Prostate gland (tissue), 2 donors: ENCODE measurements around the gene POLR1C. TPM values are rescaled to one million over a fixed set of nuclear protein-coding genes. Genes with fewer than 3 reads are reported as not detected.

Experiments used
- DNase-seq: peaks from one replicate; pipeline ENCODE4 v3.0.0-alpha.2; 2019; ENCODE audit warnings: low spot score
- H3K27ac ChIP-seq, 2 donors: fragments of 200-600 bp; sonication (generic); 2 replicates each; pipeline ENCODE4 v1.5.1; 2017 to 2019
- H3K27me3 ChIP-seq: fragments of 200-600 bp; sonication (generic); replicated peaks from 2 replicates; pipeline ENCODE4 v1.5.1; 2019; ENCODE audit not compliant: insufficient read depth
- H3K36me3 ChIP-seq, 2 donors: fragments of 200-600 bp; sonication (generic); 1 replicate in 1 of 2; 2 replicates in 1 of 2; pipeline versions ENCODE4 v1.5.1 to v1.8.1; 2017 to 2019
- H3K4me1 ChIP-seq: fragments of 200-600 bp; sonication (generic); replicated peaks from 2 replicates; pipeline ENCODE4 v1.5.1; 2019
- H3K4me3 ChIP-seq, 2 donors: fragments of 200-600 bp; sonication (generic); 2 replicates each; pipeline ENCODE4 v1.5.1; 2017 to 2019
- H3K9me3 ChIP-seq: fragments of 200-600 bp; sonication (generic); 2 replicates; pipeline ENCODE4 v1.5.1; 2017
- POLR2A ChIP-seq: fragments of 450-650 bp; IDR thresholded peaks from one replicate; pipeline ENCODE4 v1.6.1; 2016; ENCODE audit warnings: antibody characterized with exemption, mild to moderate bottlenecking
- POLR2AphosphoS5 ChIP-seq: sonication (generic); formaldehyde crosslinking; IDR thresholded peaks from one replicate; pipeline ENCODE4 v1.6.1; 2017; ENCODE audit warnings: antibody characterized with exemption
- WGBS: methylation state at CpG from one replicate; pipeline ENCODE4 v1.1.5; 2018; 5-methylcytosine and 5-hydroxymethylcytosine counted together
- intact Hi-C: fragments of 100-400 bp; cut with DNase I; formaldehyde crosslinking; loops from one replicate; pipeline ENCODE4 v1.14.2; 2022
- total RNA-seq, 2 donors: library from RNA; depleted of rRNA; stranded (reverse); fragments of >200 nt; gene quantifications; one replicate each; pipeline ENCODE4 v1.1.0, GENCODE V29; 2016
- TF ChIP-seq, protein P1 (sequence below), 4 experiments: fragments of 200-600 bp in 2 of 4; fragments of 450-650 bp in 2 of 4; sonication (generic) in 2 of 4; IDR thresholded peaks; 1 replicate in 3 of 4; 2 replicates in 1 of 4; pipeline ENCODE4 v1.5.1; 2016 to 2019; ENCODE audit warnings: antibody characterized with exemption in 4 of 4, mild to moderate bottlenecking in 2 of 4, moderate library complexity in 2 of 4

The POLR1C gene
- total RNA-seq, 2 donors from 2014 or later: 24.4 to 37.2 TPM

DNA sequence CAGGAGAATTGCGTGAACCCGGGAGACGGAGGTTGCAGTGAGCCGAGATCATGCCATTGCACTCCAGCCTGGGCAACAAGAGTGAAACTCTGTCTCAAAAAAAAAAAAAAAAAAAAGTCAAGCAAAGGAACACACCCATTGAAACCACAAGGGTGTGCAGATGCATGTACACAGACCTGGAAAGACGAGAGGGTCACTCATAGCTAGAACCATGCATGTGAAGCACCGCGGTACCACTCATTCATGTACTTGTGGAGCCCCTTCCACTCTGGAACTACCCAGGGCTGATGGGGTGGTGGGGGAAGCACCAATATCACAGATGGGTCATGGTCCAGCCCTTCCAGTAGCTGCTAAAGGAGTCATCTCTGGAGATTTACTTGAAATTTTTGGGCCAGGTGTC, 46.9 kb upstream of the POLR1C start:
- 91% methylated on average over 7 of the region's 7 CpGs for WGBS
- no peak for DNase-seq
- Histone ChIP-seq H3K4me3 (no peak overlapping the region), H3K36me3 (no peaks in the 10 kb centered on the region), H3K4me1 (no peaks in the 10 kb centered on the region), H3K27ac (no peak overlapping the region), H3K27me3 (no peaks in the 10 kb centered on the region), H3K9me3 (no peaks in the 10 kb centered on the region)
- TF ChIP-seq POLR2AphosphoS5 (no peak), POLR2A (no peak)
- TF ChIP-seq, protein P1, sequence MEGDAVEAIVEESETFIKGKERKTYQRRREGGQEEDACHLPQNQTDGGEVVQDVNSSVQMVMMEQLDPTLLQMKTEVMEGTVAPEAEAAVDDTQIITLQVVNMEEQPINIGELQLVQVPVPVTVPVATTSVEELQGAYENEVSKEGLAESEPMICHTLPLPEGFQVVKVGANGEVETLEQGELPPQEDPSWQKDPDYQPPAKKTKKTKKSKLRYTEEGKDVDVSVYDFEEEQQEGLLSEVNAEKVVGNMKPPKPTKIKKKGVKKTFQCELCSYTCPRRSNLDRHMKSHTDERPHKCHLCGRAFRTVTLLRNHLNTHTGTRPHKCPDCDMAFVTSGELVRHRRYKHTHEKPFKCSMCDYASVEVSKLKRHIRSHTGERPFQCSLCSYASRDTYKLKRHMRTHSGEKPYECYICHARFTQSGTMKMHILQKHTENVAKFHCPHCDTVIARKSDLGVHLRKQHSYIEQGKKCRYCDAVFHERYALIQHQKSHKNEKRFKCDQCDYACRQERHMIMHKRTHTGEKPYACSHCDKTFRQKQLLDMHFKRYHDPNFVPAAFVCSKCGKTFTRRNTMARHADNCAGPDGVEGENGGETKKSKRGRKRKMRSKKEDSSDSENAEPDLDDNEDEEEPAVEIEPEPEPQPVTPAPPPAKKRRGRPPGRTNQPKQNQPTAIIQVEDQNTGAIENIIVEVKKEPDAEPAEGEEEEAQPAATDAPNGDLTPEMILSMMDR (IDR thresholded peaks at IDR 0.05): no peak
- intact Hi-C loops: no loop called here

DNA sequence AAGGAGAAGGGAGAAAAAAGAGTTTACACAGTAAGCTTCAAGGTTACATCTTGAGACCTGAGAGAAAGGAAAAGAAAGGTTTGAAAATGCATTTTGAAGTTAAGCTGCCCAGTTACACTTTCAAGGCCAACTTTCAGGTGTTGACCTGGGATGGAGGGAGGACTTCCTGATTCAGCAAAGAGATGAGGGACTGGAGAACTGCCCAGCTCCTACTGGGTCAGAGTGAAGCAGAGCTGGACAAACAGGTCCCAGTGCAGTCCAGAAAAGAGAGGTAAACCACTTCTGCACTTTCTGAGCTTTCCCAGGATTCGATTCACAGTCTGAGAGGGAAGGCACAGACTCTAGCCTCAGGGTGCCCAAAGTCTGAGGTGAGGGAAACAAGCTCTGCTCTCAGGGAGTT, 45.5 kb upstream of the POLR1C start:
- TF ChIP-seq, protein P1 (IDR thresholded peaks at IDR 0.05): no peak
- TF ChIP-seq POLR2A: no peak
- no peak for TF ChIP-seq POLR2AphosphoS5
- 39% methylated on average over 1 of the region's 1 CpG for WGBS
- Histone ChIP-seq H3K27ac (no peak overlapping the region), H3K36me3 (no peaks in the 10 kb centered on the region), H3K4me1 (no peaks in the 10 kb centered on the region), H3K9me3 (no peaks in the 10 kb centered on the region), H3K27me3 (no peaks in the 10 kb centered on the region), H3K4me3 (no peak overlapping the region)
- no peak for DNase-seq
- intact Hi-C loops: no loop called here

DNA sequence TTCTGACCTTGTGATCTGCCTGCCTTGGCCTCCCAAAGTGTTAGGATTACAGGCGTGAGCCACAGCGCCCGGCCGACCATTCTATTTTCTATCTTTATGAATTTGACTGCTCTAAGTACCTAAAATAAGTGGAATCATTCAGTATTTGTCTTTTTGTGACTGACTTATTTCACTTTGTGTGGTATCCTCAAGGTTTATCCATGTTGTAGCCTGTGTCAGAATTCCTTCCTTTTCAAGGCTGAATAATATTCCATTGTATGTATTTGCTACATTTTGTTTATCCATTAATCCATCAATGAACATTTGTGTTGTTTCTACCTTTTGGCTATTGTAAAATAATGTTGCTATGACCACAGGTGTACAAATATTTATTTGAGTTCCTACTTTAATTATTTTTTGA, 44.4 kb upstream of the POLR1C start:
- WGBS: 98% methylated on average over 4 of the region's 4 CpGs
- no peak for DNase-seq
- Histone ChIP-seq H3K4me3 (no peak overlapping the region), H3K27me3 (no peaks in the 10 kb centered on the region), H3K9me3 (no peaks in the 10 kb centered on the region), H3K27ac (no peak overlapping the region), H3K36me3 (no peaks in the 10 kb centered on the region), H3K4me1 (no peaks in the 10 kb centered on the region)
- intact Hi-C loops: no loop called here
- TF ChIP-seq POLR2A (no peak), POLR2AphosphoS5 (no peak)
- TF ChIP-seq, protein P1 (IDR thresholded peaks at IDR 0.05): no peak

DNA sequence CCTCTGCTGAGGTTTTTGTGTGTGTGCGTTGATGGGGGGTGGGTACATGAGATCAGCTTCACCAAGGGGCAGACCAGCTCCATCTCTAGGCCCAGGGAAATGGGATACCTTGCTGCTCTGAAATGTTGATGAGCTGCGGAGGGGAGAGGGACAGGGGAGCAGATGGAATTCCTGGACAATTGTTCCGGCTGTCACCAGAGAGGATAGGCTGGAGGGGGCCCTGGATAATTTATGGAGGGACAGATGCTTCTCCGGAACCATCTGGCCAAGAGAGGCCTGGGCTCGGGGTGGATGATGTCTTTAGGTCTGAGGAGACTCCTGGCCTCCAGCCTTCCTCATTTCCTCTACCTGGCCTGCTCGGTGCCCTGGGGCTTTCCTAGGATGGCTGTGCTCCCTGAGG, 41.4 kb upstream of the POLR1C start:
- TF ChIP-seq POLR2AphosphoS5 (no peak), POLR2A (no peak)
- TF ChIP-seq, protein P1 (IDR thresholded peaks at IDR 0.05): no peak
- Histone ChIP-seq H3K36me3 (no peaks in the 10 kb centered on the region), H3K27ac (no peak overlapping the region), H3K9me3 (no peaks in the 10 kb centered on the region), H3K4me3 (no peak overlapping the region), H3K4me1 (peaks cover 7% of the 10 kb centered on the region), H3K27me3 (no peaks in the 10 kb centered on the region)
- DNase-seq: no peak
- 79% methylated on average over 6 of the region's 6 CpGs for WGBS
- intact Hi-C loops: no loop called here

DNA sequence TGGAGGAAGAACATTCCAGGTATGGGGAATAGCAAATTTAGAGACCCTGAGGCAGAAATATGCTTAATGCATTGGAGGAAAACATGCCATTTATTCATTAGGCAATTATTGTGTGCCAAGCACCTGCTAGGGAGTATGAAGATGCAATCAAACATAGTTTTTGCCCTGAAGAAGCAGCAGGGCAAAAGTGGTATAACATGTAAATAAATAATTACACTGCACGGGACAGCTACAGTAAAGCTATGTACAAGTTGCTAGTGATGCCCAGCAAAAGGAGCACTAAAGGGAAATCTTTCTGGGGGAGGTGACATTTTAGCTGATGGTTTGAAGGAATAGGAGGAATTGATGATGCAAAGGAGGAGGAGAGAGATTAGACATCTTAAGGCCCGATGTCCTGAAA, 40.1 kb upstream of the POLR1C start:
- Histone ChIP-seq H3K4me3 (peak overlapping the region; percentile 61 to 85), H3K27ac (peak overlapping the region; percentile 81 to 83), H3K27me3 (no peaks in the 10 kb centered on the region), H3K9me3 (no peaks in the 10 kb centered on the region), H3K4me1 (peaks cover 7% of the 10 kb centered on the region), H3K36me3 (no peaks in the 10 kb centered on the region)
- intact Hi-C loops: no loop called here
- DNase-seq: no peak
- WGBS: 15% methylated on average over 2 of the region's 2 CpGs
- TF ChIP-seq, protein P1 (IDR thresholded peaks at IDR 0.05): no peak
- no peak for TF ChIP-seq POLR2AphosphoS5
- no peak for TF ChIP-seq POLR2A
